SJSA1 (cell line): ENCODE data around the gene TMEM163. TPM values are rescaled to one million over a fixed set of nuclear protein-coding genes. Genes with fewer than 3 reads are reported as not detected.
"Not testable (repeated sequence)": the region's sequence is repeated elsewhere in the genome, so short reads cannot be mapped to it uniquely, and the experiment has no call there.

Source experiments
- DNase-seq, 2 experiments: peaks; one replicate each; pipeline ENCODE4 v3.0.0-alpha.2; 2015 to 2020; ENCODE audit warnings: low spot score in 2 of 2, low read depth in 1 of 2
- H3K27ac ChIP-seq: fragments of 250-450 bp; sonication (Bioruptor Pico); 2 replicates; pipeline ENCODE4 v1.5.1; 2020; ENCODE audit warnings: mild to moderate bottlenecking, moderate library complexity
- H3K27me3 ChIP-seq: fragments of 250-450 bp; sonication (Bioruptor Pico); replicated peaks from 2 replicates; pipeline ENCODE4 v1.5.1; 2020; ENCODE audit warnings: mild to moderate bottlenecking, moderate library complexity
- H3K36me3 ChIP-seq: fragments of 250-450 bp; sonication (Bioruptor Pico); 2 replicates; pipeline ENCODE4 v1.5.1; 2020; ENCODE audit warnings: mild to moderate bottlenecking
- H3K4me1 ChIP-seq: fragments of 250-450 bp; sonication (Bioruptor Pico); replicated peaks from 2 replicates; pipeline ENCODE4 v1.6.1; 2021; ENCODE audit warnings: mild to moderate bottlenecking
- H3K4me3 ChIP-seq: fragments of 250-450 bp; sonication (Bioruptor Pico); 2 replicates; pipeline ENCODE4 v1.5.1; 2020; ENCODE audit warnings: mild to moderate bottlenecking
- H3K9me3 ChIP-seq: fragments of 250-450 bp; sonication (Bioruptor Pico); replicated peaks from 2 replicates; pipeline ENCODE4 v1.5.1; 2020; ENCODE audit warnings: mild to moderate bottlenecking
- total RNA-seq: library from RNA; depleted of rRNA; stranded (reverse); fragments of >200 nt; shearing (Covaris generic); gene quantifications from 2 replicates; pipeline ENCODE4 v1.2.3, GENCODE V29; 2014

The TMEM163 gene
- total RNA-seq, 1 experiment from 2014 or later = not detected

DNA sequence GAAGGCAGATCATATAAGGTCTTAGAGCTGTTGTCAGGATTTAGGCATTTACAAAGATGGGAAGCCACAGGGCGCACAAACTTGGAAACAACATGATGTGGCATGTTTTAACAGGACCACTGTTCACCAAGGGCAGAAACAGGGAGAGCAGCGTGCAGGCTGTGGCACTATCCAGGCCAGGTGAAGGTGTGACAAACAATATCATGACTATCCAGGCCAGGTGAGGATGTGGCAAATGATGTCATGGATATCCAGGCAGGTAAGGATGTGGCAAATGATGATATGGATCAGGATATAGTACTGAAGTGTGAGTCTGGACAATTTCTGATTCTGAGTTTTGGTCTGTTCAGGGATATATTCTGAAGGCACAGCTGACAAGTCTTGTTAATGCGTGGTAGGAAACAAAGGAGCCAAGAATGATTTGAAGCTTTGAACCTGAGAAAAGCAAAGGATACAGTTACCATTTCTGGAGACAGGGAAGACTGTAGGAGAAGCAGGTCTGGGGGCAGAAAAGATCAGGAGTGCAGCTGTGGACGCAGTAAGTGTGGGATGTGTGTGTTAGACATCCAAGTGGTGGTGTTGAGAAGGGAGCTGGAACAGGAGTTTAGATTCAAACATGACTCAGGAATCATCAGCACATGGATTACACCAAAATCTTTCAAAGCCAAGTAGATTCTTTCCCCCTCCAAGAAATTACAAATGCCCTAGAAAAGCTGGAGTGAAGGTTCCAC is 205.9 kb downstream of the TMEM163 start:
- H3K4me3 ChIP-seq = no peak overlapping the region
- H3K4me1 ChIP-seq = no peaks in the 10 kb centered on the region
- no peaks in the 10 kb centered on the region for H3K36me3 ChIP-seq
- peaks cover 8% of the 10 kb centered on the region for H3K27me3 ChIP-seq
- H3K9me3 ChIP-seq = no peaks in the 10 kb centered on the region; the same call in 1 of the 2 replicates
- H3K27ac ChIP-seq = no peak overlapping the region
- no peak for DNase-seq

DNA sequence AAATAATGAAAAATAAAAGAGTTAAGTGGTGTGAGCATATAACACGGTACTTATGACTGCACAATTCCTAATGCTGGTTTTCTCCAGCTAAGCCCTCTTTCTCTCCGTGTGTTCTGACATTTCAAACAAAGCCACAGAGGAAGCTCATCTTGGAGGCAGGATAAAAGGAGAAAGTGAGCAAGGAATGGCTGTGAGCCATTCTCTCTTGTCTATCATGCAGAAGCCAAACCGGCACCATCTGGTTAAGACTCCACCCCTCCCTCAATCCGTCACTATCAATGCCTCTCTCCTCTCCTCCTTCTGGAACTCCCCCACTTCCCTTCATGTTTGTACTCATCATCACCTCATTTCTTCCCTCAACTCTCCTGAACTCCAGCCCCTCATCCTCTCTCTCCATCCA is 210.4 kb downstream of the TMEM163 start:
- no peaks in the 10 kb centered on the region for H3K36me3 ChIP-seq
- DNase-seq = no peak
- no peaks in the 10 kb centered on the region for H3K4me1 ChIP-seq
- H3K27ac ChIP-seq = no peak overlapping the region
- peaks cover 3% of the 10 kb centered on the region for H3K27me3 ChIP-seq
- no peak overlapping the region for H3K4me3 ChIP-seq
- no peaks in the 10 kb centered on the region; the same call in 1 of the 2 replicates for H3K9me3 ChIP-seq

DNA sequence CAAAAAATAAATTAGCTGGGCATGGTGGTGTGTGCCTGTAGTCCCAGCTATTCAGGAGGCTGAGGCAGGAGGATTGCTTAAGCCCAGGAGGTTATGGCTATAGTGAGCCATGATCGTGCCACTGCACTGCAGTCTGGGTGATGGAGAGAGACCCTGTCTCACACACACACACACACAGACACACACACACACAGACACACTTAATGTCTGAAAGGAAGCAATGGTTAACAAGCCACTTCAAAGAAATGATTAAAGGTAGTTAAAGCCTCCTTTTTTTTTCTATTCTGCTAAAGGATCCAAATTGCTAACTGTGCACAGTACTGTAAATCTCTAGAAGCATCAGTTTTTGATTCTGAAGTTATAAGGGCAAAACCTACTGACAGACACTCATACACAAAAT is 211.1 kb downstream of the TMEM163 start:
- H3K4me3 ChIP-seq = no peak overlapping the region
- no peaks in the 10 kb centered on the region; the same call in 1 of the 2 replicates for H3K9me3 ChIP-seq
- no peak overlapping the region for H3K27ac ChIP-seq
- H3K27me3 ChIP-seq = peaks cover 3% of the 10 kb centered on the region
- H3K4me1 ChIP-seq = no peaks in the 10 kb centered on the region
- no peaks in the 10 kb centered on the region for H3K36me3 ChIP-seq
- no peak for DNase-seq

DNA sequence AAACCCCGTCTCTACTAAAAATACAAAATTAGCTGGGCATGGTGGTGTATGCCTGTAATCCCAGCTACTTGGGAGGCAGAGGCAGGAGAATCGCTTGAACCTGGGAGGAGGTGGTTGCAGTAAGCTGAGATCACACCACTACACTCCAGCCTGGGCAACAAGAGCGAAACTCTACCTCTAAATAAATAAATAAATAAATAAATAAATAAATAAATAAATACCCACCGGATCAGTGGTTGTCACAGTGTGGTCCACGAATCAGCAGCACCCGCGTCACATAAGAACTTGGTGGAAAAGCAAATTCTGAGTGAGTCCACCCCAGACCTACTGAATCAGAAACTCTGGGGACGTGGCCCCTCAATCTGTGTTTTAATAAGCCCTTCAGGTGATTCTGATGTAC is 211.6 kb downstream of the TMEM163 start:
- not testable (repeated sequence) for H3K27me3 ChIP-seq, DNase-seq, H3K27ac ChIP-seq, H3K9me3 ChIP-seq, H3K36me3 ChIP-seq, H3K4me1 ChIP-seq, H3K4me3 ChIP-seq

DNA sequence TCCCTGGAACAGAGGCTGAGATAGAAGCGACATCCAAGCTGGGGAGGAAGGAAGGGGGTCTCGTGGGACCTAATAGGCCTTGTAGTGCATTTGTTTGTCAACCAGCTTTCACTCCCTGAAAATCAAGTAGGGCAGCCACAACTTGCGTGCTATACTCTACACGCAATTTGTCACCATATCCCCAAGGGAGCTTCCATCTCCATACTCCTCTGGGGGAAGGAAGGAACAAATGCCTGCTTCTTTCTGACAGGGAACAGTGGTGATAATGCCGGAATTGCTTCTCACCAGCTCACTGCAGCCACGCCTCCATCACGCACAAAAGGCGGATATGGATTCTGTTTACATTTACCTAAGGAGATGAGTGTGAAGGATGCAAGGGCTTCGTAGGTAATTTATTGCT is 213.4 kb downstream of the TMEM163 start:
- Histone ChIP-seq H3K4me3 (no peak overlapping the region), H3K4me1 (no peaks in the 10 kb centered on the region), H3K9me3 (no peaks in the 10 kb centered on the region; the same call in 1 of the 2 replicates), H3K27ac (no peak overlapping the region), H3K27me3 (peaks cover 5% of the 10 kb centered on the region), H3K36me3 (no peaks in the 10 kb centered on the region)
- no peak for DNase-seq

DNA sequence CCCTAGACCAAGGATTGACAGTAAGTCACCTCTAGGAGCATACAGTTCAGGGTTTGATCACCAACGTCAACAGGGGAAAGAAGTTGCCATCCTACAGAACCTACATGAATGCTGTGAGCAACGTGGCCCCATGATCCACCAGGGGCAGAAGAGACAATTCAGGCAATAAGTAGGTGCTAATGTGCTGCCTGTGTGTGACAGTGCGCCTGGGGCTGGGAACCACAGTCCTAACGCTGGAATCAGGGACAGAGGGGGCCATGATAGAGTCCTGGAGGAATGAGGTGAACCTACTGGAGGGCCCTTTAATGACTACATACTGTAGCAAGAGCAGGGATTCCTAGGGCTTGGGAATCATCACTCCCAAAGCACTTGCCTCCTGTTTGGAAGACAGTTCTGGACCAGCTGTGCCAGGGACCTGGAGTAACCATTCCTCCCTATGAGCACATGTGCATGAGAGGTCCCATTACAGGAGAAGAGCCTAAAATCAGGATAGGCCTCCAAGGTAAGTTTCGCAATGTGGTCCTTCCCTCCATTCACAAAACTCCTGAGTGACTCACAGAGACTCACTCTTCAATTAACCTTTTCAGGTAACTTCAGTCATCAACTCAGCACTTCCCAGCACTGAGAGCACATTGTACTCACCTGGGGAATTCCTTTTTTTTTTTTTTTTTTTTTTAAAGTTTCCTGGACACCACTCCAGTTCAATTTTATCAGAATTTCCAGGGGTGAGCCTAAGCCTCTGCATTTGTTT is 214.0 kb downstream of the TMEM163 start:
- DNase-seq = no peak
- Histone ChIP-seq H3K27ac (no peak overlapping the region), H3K36me3 (no peaks in the 10 kb centered on the region), H3K9me3 (no peaks in the 10 kb centered on the region; the same call in 1 of the 2 replicates), H3K27me3 (peaks cover 5% of the 10 kb centered on the region), H3K4me1 (no peaks in the 10 kb centered on the region), H3K4me3 (no peak overlapping the region)

DNA sequence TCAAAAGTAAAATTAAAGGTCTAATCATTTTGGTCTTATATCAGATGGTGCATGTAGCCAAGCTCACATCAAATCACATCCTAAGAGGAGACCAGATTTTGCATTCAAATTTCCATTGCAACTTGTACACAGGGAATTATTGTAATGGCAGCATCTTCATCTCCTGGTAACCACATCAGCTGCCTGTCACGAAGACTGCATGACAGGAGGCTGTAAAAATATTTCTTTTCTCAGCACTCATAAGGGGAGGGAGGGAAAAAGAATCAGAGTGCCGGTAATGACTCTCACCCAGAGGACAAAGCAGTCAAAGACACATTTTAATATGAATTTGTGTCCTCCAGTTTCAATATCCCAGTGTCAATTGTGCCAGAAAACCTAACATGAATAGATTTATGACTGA is 216.7 kb downstream of the TMEM163 start:
- no peaks in the 10 kb centered on the region for H3K9me3 ChIP-seq
- H3K27me3 ChIP-seq = peaks cover 2% of the 10 kb centered on the region; the same call in 1 of the 2 replicates
- H3K36me3 ChIP-seq = no peaks in the 10 kb centered on the region
- H3K4me1 ChIP-seq = no peaks in the 10 kb centered on the region
- no peak overlapping the region for H3K27ac ChIP-seq
- no peak for DNase-seq
- no peak overlapping the region for H3K4me3 ChIP-seq

DNA sequence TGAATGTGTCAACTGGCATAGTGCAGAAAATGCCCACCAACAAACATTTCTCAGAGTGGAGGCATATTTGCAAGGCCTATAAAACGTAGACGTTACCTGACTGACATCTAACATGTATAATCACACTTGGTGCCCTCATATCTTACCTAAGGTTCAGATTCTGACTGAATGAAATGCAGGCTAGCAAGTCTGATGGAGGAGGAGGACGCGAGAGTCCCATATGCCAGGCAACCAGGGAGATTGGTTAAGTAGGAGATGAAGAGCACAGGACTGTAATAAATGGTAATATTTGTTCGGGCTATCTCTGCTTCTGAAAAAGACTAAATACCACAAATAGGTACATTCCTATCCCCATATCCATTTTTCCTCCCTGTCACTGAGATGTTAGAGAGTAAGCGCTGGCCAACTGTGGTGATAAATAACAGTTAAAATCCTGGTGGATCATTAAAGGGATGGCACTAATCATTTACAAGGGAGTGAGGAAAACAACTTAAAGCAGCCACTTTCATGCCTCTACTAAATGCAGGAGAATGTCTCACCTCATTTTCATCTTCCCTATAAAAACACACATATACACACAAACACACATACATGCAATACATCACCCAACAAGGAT is 217.2 kb downstream of the TMEM163 start:
- Histone ChIP-seq H3K4me3 (no peak overlapping the region), H3K27ac (no peak overlapping the region), H3K4me1 (no peaks in the 10 kb centered on the region), H3K27me3 (peaks cover 2% of the 10 kb centered on the region; the same call in 1 of the 2 replicates), H3K36me3 (no peaks in the 10 kb centered on the region), H3K9me3 (no peaks in the 10 kb centered on the region)
- no peak for DNase-seq

DNA sequence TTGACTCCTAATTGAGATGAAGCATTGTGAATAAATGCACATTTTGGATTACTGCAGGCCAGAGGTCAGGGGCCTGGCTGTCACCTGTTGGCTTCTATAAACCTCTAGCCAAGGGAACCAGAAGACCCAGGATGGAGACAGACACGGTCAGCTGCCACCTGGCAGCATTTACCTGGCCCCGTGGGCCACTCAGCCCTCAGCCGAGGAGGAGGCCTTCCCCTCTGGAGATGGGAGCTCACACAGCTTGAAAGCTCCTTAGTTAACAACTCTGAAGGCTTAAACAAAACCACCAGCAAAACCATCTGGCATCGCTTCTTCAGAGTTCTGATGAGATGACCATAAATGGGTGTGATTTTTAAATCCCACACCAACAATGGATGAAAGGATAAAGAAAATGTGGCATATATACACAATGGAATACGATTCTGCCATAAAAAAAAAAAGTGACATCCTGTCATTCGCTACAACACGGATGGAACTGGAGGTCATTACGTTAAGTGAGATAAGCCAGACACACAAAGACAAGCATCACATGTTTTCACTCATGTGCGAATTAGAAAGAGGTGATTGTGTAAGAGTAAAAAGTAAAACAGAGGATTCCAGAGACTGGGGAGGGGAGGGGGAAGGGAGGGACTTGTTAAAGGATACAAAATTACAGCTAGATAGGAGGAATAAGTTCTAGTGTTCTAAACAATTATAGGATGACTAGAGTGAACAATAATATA is 218.4 kb downstream of the TMEM163 start:
- DNase-seq = no peak
- H3K4me1 ChIP-seq = no peaks in the 10 kb centered on the region
- H3K27me3 ChIP-seq = peaks cover 5% of the 10 kb centered on the region; the same call in 1 of the 2 replicates
- no peak overlapping the region for H3K27ac ChIP-seq
- H3K36me3 ChIP-seq = no peaks in the 10 kb centered on the region
- no peak overlapping the region for H3K4me3 ChIP-seq
- H3K9me3 ChIP-seq = no peaks in the 10 kb centered on the region

DNA sequence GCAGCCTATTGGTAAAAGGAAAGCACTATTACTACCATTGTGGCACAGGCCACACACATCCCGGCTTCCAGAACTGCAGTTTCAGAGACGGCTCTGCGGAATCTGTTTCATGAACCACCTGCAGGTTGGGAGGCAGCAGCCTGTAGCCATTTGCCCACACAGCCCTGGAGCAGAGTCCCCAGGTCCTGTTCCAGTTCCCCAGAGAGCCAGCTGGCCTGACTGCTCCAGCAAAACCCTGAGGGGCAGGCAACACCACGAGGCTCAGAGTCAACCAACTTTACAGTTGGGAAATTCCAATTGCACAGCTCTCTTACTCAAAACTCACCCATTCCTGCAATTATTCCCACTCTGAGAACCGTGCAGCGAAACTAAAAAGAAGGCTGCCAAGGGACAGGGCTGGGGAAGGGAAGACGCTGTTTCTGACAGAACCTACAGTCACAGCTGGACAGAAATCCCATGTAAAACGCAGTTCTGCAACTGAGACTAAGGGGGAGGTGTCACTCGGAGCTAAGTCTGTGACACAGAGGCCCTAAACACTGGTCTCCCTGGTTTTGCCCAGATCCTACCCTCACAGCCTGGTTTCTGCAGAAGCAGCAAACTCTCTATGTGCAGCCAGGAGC is 219.4 kb downstream of the TMEM163 start:
- H3K9me3 ChIP-seq = no peaks in the 10 kb centered on the region
- H3K36me3 ChIP-seq = no peaks in the 10 kb centered on the region
- no peak overlapping the region for H3K27ac ChIP-seq
- DNase-seq = no peak
- peaks cover 5% of the 10 kb centered on the region; the same call in 1 of the 2 replicates for H3K27me3 ChIP-seq
- no peak overlapping the region for H3K4me3 ChIP-seq
- no peaks in the 10 kb centered on the region for H3K4me1 ChIP-seq

DNA sequence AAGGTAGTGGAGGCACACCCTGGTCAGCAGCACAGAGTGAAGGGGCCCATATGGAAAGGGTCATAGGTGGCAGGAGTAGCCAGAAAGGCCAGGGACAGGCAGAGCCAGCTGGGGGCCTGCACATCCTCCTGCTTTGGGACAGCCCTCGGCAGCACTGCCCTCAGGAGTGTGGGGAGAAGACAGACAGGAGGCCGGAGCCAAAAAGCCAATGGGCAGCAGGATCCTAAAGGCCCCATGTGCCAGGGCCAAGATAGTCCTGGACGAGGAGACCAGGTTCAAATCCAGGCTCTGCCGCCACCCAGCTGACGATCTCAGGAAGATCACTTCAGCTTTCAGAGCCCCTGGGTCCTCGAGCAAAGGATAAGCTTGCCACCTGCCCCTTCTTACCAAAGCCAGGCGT is 220.1 kb downstream of the TMEM163 start:
- Histone ChIP-seq H3K9me3 (no peaks in the 10 kb centered on the region), H3K4me1 (no peaks in the 10 kb centered on the region), H3K36me3 (no peaks in the 10 kb centered on the region), H3K27ac (no peak overlapping the region), H3K4me3 (no peak overlapping the region), H3K27me3 (peaks cover 9% of the 10 kb centered on the region; the same call in 1 of the 2 replicates)
- DNase-seq = no peak

DNA sequence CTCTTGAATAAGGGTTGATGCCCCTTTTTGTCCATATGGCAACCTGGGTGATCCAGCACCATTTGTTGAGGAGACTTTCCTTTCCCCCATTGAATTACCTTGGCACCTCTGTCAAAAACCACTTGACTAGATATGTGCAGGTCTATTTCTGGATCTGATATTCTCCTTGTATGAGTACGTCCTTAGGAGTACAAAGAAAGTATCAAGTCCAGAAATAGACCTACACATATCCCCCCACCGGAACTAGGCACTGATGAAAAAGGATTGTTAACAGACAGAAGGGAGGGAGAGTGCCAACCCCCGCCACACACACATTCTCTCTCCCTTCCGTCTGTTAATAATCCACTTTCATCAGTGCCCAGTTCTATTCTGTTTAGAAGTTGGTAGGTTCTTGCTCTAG is 225.0 kb downstream of the TMEM163 start:
- no peaks in the 10 kb centered on the region for H3K9me3 ChIP-seq
- peaks cover 26% of the 10 kb centered on the region for H3K27me3 ChIP-seq
- H3K27ac ChIP-seq = no peak overlapping the region
- no peak overlapping the region for H3K4me3 ChIP-seq
- no peak for DNase-seq
- no peaks in the 10 kb centered on the region for H3K4me1 ChIP-seq
- no peaks in the 10 kb centered on the region for H3K36me3 ChIP-seq

DNA sequence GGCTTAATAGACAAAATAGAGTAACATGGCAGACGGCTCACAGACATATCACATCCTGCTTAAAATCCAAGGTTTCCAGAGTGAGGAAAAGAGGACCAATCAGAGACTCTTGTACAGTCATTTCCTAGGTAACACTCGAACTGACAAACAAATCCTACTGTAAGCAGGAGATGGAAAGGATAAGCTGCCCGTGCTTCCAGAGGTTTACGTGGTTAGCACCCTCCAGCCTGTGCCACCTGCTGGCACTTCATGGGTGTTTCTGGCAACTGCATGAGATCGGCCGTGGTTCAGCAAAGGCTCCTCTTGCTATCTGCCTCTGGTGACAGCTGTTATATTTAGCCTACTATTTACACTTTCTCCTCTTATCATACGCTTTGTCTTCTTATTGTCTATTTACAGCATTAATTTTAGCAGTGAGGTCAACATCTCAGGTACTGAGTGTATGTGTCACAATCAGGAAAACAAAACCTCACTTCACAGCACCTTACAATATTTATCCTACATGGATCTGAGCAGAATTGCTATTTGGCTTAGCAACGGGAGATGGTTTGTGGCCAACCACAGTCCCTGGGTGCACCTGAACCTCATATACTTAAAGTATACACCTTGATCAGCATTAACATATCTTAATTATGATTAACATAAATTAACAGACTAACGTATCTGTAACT is 226.9 kb downstream of the TMEM163 start:
- peaks cover 32% of the 10 kb centered on the region for H3K27me3 ChIP-seq
- H3K27ac ChIP-seq = no peak overlapping the region
- H3K36me3 ChIP-seq = no peaks in the 10 kb centered on the region
- no peak for DNase-seq
- no peak overlapping the region for H3K4me3 ChIP-seq
- no peaks in the 10 kb centered on the region for H3K4me1 ChIP-seq
- H3K9me3 ChIP-seq = no peaks in the 10 kb centered on the region
